Measurements from ENCODE around the gene AMZ1.

Gene AMZ1

GRCh38 chr7:2699289-2699620, 11.3 kb downstream of the AMZ1 start:
- TF ChIP-seq POLR2AphosphoS5 (IDR thresholded peaks at IDR 0.05; ENCODE audit: low read depth, low read length) (no peak), PAX5 (IDR thresholded peaks at IDR 0.05; ENCODE audit: insufficient read depth, low read length, severe bottlenecking) (no peak), TAF1 (IDR thresholded peaks at IDR 0.05; ENCODE audit: low read depth, low read length) (no peak), SPI1 (IDR thresholded peaks at IDR 0.05; ENCODE audit: low read depth, low read length) (no peak), POU2F2 (IDR thresholded peaks at IDR 0.05; ENCODE audit: low read depth, low read length) (no peak), POLR2A (IDR thresholded peaks at IDR 0.05; ENCODE audit: low read depth, low read length) (no peak)
- FAIRE-seq (no peak), DNase-seq (ENCODE audit: insufficient read length, low spot score) (no peak)

DNA sequence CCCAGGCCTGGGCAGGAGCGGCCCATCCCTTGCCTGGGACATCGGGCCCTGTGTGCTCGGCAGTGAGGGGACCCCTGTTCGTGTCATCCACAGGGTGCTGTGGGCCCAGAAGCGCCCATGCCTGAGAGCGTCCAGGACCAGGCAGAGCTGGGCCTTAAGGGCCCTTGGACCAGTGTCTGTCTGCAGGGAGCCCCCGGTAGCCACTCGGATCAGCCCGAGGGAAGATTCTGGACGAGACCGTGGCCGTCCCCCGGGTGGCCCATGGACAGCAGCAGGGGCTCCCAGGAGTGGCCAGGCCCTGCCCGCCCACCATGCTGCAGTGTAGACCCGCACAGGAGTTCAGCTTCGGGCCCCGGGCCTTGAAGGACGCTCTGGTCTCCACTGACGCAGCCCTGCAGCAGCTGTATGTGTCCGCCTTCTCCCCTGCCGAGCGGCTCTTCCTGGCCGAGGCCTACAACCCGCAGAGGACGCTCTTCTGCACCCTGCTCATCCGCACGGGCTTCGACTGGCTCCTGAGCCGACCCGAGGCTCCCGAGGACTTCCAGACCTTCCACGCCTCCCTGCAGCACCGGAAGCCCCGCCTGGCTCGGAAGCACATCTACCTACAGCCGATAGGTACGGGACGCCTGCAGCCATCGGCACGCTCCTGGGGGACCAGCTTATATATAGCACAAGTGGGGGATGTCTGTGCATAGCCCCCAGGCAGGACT, 12.3 kb downstream of the AMZ1 start:
- DNase-seq (ENCODE audit: insufficient read length, low spot score) (no peak), FAIRE-seq (no peak)
- TF ChIP-seq TAF1 (IDR thresholded peaks at IDR 0.05; ENCODE audit: low read depth, low read length) (no peak), SPI1 (IDR thresholded peaks at IDR 0.05; ENCODE audit: low read depth, low read length) (no peak), POLR2AphosphoS5 (IDR thresholded peaks at IDR 0.05; ENCODE audit: low read depth, low read length) (no peak), PAX5 (IDR thresholded peaks at IDR 0.05; ENCODE audit: insufficient read depth, low read length, severe bottlenecking) (no peak), POLR2A (IDR thresholded peaks at IDR 0.05; ENCODE audit: low read depth, low read length) (no peak), POU2F2 (IDR thresholded peaks at IDR 0.05; ENCODE audit: low read depth, low read length) (no peak)

DNA sequence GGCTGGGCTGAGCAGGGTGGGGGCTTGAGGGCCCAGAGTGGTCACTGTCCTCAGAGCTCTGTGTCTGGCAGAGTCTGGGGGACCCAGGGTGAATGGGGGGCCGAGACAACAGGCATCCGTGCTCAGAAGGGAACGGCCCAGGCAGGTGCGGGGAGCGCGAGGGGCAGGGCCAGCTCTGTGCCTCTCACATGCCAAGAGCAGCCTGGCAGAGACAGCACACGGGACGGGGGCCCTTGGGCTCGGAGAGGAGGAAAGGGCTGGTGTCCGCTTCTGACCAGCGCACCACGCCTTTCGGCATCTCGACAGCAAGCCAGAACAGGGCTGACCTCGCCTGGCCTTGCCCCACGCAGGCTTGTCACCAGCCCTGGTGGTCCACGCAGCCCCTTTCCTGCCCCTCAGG, 13.4 kb downstream of the AMZ1 start:
- TF ChIP-seq SPI1 (IDR thresholded peaks at IDR 0.05; ENCODE audit: low read depth, low read length) = no peak
- no peak for TF ChIP-seq POLR2A (IDR thresholded peaks at IDR 0.05; ENCODE audit: low read depth, low read length)
- no peak for TF ChIP-seq PAX5 (IDR thresholded peaks at IDR 0.05; ENCODE audit: insufficient read depth, low read length, severe bottlenecking)
- no peak for TF ChIP-seq POU2F2 (IDR thresholded peaks at IDR 0.05; ENCODE audit: low read depth, low read length)
- no peak for TF ChIP-seq POLR2AphosphoS5 (IDR thresholded peaks at IDR 0.05; ENCODE audit: low read depth, low read length)
- no peak for TF ChIP-seq TAF1 (IDR thresholded peaks at IDR 0.05; ENCODE audit: low read depth, low read length)
- FAIRE-seq = no peak
- no peak for DNase-seq (ENCODE audit: insufficient read length, low spot score)

DNA sequence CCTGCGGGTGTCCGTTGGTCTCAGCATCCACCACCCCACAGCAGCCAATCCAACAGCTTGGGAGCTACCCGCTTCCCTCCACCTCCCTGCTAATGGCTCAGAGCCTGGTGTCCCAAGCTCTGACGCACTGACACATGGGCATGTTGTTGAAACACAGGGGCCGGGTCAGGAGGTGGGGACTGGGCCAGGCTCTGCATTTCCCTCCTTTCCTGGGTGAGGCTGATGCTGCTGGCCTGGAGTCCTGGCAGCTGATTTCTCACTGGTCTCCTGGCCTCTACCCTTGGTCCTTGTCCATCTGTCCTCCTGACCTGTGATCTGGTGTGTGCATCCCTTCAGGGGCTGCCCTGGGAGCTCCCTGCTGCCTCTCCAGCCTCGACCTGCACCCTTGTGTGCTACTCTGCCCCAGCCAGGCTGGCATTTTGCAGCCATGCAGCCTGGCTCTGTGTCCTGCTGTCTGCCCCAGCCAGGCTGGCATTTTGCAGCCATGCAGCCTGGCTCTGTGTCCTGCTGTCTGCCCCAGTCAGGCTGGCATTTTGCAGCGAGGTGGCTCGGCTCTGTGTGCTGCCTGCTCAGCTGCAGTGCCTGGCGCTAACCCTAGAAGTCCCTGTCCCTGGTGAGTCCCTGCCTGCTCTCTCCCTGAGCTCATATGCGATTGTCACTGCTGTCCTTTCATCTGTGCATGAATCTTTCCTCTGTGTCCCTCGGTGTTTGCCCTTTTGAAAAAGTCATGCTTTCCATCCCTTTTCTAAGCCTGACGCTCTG, 14.0 kb downstream of the AMZ1 start:
- DNase-seq (ENCODE audit: insufficient read length, low spot score) (no peak), FAIRE-seq (peak; percentile 31)
- no peak for TF ChIP-seq POU2F2 (IDR thresholded peaks at IDR 0.05; ENCODE audit: low read depth, low read length)
- TF ChIP-seq PAX5 (IDR thresholded peaks at IDR 0.05; ENCODE audit: insufficient read depth, low read length, severe bottlenecking) = no peak
- TF ChIP-seq SPI1 (IDR thresholded peaks at IDR 0.05; ENCODE audit: low read depth, low read length) = no peak
- no peak for TF ChIP-seq TAF1 (IDR thresholded peaks at IDR 0.05; ENCODE audit: low read depth, low read length)
- no peak for TF ChIP-seq POLR2AphosphoS5 (IDR thresholded peaks at IDR 0.05; ENCODE audit: low read depth, low read length)
- no peak for TF ChIP-seq POLR2A (IDR thresholded peaks at IDR 0.05; ENCODE audit: low read depth, low read length)

DNA sequence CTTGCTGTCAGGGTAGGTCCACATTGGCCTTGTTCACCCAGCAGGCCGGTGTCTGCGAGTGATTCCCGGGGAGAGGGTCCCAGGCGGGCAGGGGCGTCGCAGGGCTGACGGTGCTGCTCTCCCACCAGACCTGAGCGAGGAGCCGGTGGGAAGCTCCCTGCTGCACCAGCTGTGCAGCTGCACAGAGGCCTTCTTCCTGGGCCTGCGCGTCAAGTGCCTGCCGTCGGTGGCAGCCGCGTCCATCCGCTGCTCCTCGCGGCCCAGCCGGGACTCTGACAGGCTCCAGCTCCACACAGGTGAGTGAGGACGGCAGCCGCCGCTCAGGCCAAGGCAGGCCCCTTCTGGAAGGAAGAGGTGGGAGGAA, 14.6 kb downstream of the AMZ1 start:
- no peak for FAIRE-seq
- no peak for TF ChIP-seq POLR2AphosphoS5 (IDR thresholded peaks at IDR 0.05; ENCODE audit: low read depth, low read length)
- no peak for TF ChIP-seq TAF1 (IDR thresholded peaks at IDR 0.05; ENCODE audit: low read depth, low read length)
- TF ChIP-seq SPI1 (IDR thresholded peaks at IDR 0.05; ENCODE audit: low read depth, low read length) = no peak
- TF ChIP-seq POU2F2 (IDR thresholded peaks at IDR 0.05; ENCODE audit: low read depth, low read length) = no peak
- TF ChIP-seq PAX5 (IDR thresholded peaks at IDR 0.05; ENCODE audit: insufficient read depth, low read length, severe bottlenecking) = no peak
- TF ChIP-seq POLR2A (IDR thresholded peaks at IDR 0.05; ENCODE audit: low read depth, low read length) = no peak
- DNase-seq (ENCODE audit: insufficient read length, low spot score) = no peak

DNA sequence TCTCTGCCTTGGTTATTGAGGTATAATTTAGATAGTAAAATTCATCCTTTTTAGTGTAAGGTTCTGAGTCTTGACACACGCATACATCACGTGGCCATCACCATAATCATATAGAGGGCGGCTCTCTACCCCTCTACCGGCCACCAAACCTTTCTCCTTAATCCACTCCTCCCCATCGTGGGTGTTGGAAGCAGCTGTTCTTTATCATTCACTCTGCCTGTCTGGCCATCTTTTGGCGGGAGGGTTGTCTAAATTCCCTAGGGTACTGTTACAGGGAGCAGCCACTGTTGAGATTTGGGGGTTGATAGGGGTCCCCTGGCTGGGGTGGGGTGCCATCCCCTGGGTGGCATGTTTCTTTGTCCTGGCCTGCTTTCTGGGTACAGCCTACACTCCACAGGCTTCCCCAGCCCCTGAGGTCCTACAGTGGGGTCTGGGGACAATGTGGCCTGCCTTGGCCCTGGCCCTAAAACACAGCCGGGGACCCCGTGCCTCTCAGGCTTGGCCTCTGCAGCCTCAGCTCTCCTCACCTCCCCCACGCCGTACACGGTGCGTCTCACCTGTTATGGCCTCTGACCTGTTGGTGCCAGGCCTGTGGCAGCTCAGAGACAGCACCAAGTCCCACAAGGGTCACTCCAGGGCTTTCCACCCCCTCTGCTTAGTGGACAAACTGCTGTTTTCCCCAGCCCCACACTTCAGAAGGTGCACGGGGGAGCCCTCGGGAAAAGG, 17.5 kb downstream of the AMZ1 start:
- DNase-seq (ENCODE audit: insufficient read length, low spot score) = no peak
- no peak for TF ChIP-seq SPI1 (IDR thresholded peaks at IDR 0.05; ENCODE audit: low read depth, low read length)
- no peak for TF ChIP-seq TAF1 (IDR thresholded peaks at IDR 0.05; ENCODE audit: low read depth, low read length)
- no peak for TF ChIP-seq POLR2A (IDR thresholded peaks at IDR 0.05; ENCODE audit: low read depth, low read length)
- TF ChIP-seq POU2F2 (IDR thresholded peaks at IDR 0.05; ENCODE audit: low read depth, low read length) = no peak
- no peak for TF ChIP-seq POLR2AphosphoS5 (IDR thresholded peaks at IDR 0.05; ENCODE audit: low read depth, low read length)
- no peak for TF ChIP-seq PAX5 (IDR thresholded peaks at IDR 0.05; ENCODE audit: insufficient read depth, low read length, severe bottlenecking)
- no peak for FAIRE-seq

GRCh38 chr7:2706685-2707126, 18.7 kb downstream of the AMZ1 start:
- no peak for DNase-seq (ENCODE audit: insufficient read length, low spot score)
- no peak for FAIRE-seq
- no peak for TF ChIP-seq PAX5 (IDR thresholded peaks at IDR 0.05; ENCODE audit: insufficient read depth, low read length, severe bottlenecking)
- TF ChIP-seq POLR2AphosphoS5 (IDR thresholded peaks at IDR 0.05; ENCODE audit: low read depth, low read length) = no peak
- TF ChIP-seq POU2F2 (IDR thresholded peaks at IDR 0.05; ENCODE audit: low read depth, low read length) = no peak
- no peak for TF ChIP-seq SPI1 (IDR thresholded peaks at IDR 0.05; ENCODE audit: low read depth, low read length)
- TF ChIP-seq TAF1 (IDR thresholded peaks at IDR 0.05; ENCODE audit: low read depth, low read length) = no peak
- no peak for TF ChIP-seq POLR2A (IDR thresholded peaks at IDR 0.05; ENCODE audit: low read depth, low read length)

DNA sequence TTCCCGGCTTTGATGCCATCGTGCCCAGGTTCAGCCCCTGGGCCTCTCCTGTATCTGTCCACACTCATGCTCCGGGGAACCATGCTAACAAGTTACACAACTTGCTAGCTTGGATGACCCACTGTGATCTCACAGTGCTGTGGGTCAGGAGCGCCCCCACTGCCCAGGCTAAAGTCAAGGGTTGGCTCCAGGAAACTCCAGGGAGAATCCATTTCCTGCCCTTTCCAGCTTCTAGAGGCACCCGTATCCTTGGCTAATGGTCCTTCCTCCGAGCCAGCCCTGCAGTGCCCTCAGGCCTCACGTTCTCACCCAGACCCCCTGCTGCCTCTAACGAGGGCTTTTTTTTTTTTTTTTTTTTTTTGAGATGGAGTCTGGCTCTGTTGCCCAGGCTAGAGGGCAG, 19.5 kb downstream of the AMZ1 start:
- no peak for TF ChIP-seq TAF1 (IDR thresholded peaks at IDR 0.05; ENCODE audit: low read depth, low read length)
- DNase-seq (ENCODE audit: insufficient read length, low spot score) = no peak
- no peak for FAIRE-seq

DNA sequence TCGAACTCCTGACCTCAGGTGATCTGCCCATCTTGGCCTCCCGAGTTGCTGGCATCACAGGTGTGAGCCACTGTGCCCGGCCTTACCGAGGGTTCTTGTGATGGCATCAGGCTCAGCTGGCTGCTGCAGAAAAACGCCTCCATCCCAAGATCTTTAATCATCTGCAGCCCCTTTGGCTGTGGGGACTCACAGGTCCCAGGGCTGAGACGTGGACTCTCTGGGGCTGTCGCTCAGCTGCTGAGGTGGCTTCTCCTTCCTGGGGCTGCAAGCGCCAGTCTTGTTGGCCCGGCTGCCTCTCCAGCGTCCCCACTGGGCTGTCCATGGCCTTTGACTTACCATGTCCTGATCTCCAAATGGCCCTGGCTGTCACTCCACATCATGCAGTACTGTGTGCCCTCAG, 20.0 kb downstream of the AMZ1 start:
- no peak for TF ChIP-seq POLR2A (IDR thresholded peaks at IDR 0.05; ENCODE audit: low read depth, low read length)
- TF ChIP-seq PAX5 (IDR thresholded peaks at IDR 0.05; ENCODE audit: insufficient read depth, low read length, severe bottlenecking) = no peak
- no peak for TF ChIP-seq POU2F2 (IDR thresholded peaks at IDR 0.05; ENCODE audit: low read depth, low read length)
- no peak for TF ChIP-seq POLR2AphosphoS5 (IDR thresholded peaks at IDR 0.05; ENCODE audit: low read depth, low read length)
- DNase-seq (ENCODE audit: insufficient read length, low spot score) = no peak
- no peak for FAIRE-seq

All from GM12891 (cell line).